Transverse colon (tissue), 4 donors: Measurements from ENCODE around the gene SULT1B1. TPM values are rescaled to one million over a fixed set of nuclear protein-coding genes. Genes with fewer than 3 reads are reported as not detected.

Experiments used
- DNase-seq: peaks from one replicate; pipeline ENCODE4 v3.0.0-alpha.2; 2019
- H3K27ac ChIP-seq, 4 donors: fragments of 200-600 bp; sonication (generic); 2 replicates each; pipeline ENCODE4 v1.5.1; 2016 to 2018; ENCODE audit warnings: inconsistent platforms in 4 of 4
- H3K27me3 ChIP-seq: fragments of 200-600 bp; sonication (generic); 2 replicates; pipeline ENCODE4 v1.5.1; 2017; ENCODE audit warnings: inconsistent platforms
- H3K36me3 ChIP-seq, 4 donors: fragments of 200-600 bp; sonication (generic); 2 replicates each; pipeline ENCODE4 v1.5.1; 2017 to 2019; ENCODE audit warnings: inconsistent platforms in 4 of 4
- H3K4me1 ChIP-seq, 4 donors: fragments of 200-600 bp; sonication (generic); 2 replicates each; pipeline ENCODE4 v1.5.1; 2017 to 2020; ENCODE audit warnings: inconsistent platforms in 4 of 4
- H3K4me3 ChIP-seq, 4 donors: fragments of 200-600 bp; sonication (generic); 1 replicate in 1 of 4; 2 replicates in 3 of 4; pipeline versions ENCODE4 v1.5.1 to v1.6.1; 2017 to 2019; ENCODE audit warnings: inconsistent platforms in 4 of 4
- H3K9me3 ChIP-seq, 2 donors: fragments of 200-600 bp; sonication (generic); 2 replicates each; pipeline ENCODE4 v1.5.1; 2017 to 2019; ENCODE audit warnings: inconsistent platforms in 2 of 2
- EP300 ChIP-seq: sonication (generic); formaldehyde crosslinking; IDR thresholded peaks from one replicate; pipeline ENCODE4 v1.6.1; 2017; ENCODE audit warnings: antibody characterized with exemption, low read depth
- POLR2A ChIP-seq: fragments of 450-650 bp; IDR thresholded peaks from one replicate; pipeline ENCODE4 v1.6.1; 2016; ENCODE audit warnings: antibody characterized with exemption, mild to moderate bottlenecking, moderate library complexity
- POLR2AphosphoS5 ChIP-seq, 3 donors: sonication (generic); formaldehyde crosslinking; IDR thresholded peaks; one replicate each; pipeline ENCODE4 v1.6.1; 2016; ENCODE audit warnings: antibody characterized with exemption in 3 of 3
- WGBS, 2 donors: methylation state at CpG; one replicate each; pipeline ENCODE4 v1.1.5; 2018; ENCODE audit warnings: low coverage in 1 of 2; 5-methylcytosine and 5-hydroxymethylcytosine counted together
- in situ Hi-C, 4 donors: fragments of 200-750 bp; cut with MboI; loops; one replicate each; pipeline versions ENCODE4 v1.15.0 to v1.15.1; 2017; ENCODE audit warnings: low sequenced_read_pairs in 3 of 4, low pct_ligation_motif_present in 1 of 4, low pct_unique_long_range_greater_than_20kb in 1 of 4
- intact Hi-C: fragments of 100-400 bp; cut with DNase I; formaldehyde crosslinking; loops from one replicate; pipeline ENCODE4 v1.15.1; 2023; ENCODE audit warnings: low total_unique reads
- total RNA-seq, 4 donors: library from RNA; depleted of rRNA; stranded (reverse); fragments of >200 nt; gene quantifications; one replicate each; pipeline ENCODE4 v1.1.0, GENCODE V29; 2016
- TF ChIP-seq, protein P1 (sequence below), 5 experiments: fragments of 200-600 bp in 3 of 5; fragments of 450-650 bp in 2 of 5; sonication (generic) in 3 of 5; IDR thresholded peaks; 1 replicate in 2 of 5; 2 replicates in 3 of 5; pipeline ENCODE4 v1.5.1; 2016 to 2017; ENCODE audit warnings: antibody characterized with exemption in 5 of 5, inconsistent platforms in 3 of 5, mild to moderate bottlenecking in 2 of 5, moderate library complexity in 1 of 5

The SULT1B1 gene
- total RNA-seq, 4 donors from 2014 or later, result 105 to 212 (median 147) TPM

DNA sequence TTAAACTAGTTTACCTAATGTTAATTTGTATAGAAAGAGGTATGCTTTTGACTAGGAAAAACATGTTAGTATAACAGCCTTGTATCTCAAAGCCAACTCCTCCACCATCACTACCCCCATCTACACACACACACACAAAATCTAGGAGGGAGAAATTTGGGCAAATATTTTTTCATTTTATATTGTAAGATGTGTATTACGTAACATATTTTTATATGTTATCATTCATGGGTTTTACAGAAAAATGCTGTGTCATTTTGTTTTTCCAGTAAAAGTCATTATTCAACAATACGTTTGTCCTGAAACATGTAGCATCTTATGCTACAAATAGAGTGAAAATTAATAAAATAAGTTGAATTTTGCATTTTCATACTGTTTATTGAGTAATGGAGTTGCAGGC is 3.0 kb downstream of the SULT1B1 start:
- TF ChIP-seq POLR2A, result no peak
- TF ChIP-seq POLR2AphosphoS5 (IDR thresholded peaks at IDR 0.05), result no peak
- TF ChIP-seq EP300, result no peak
- TF ChIP-seq, protein P1, sequence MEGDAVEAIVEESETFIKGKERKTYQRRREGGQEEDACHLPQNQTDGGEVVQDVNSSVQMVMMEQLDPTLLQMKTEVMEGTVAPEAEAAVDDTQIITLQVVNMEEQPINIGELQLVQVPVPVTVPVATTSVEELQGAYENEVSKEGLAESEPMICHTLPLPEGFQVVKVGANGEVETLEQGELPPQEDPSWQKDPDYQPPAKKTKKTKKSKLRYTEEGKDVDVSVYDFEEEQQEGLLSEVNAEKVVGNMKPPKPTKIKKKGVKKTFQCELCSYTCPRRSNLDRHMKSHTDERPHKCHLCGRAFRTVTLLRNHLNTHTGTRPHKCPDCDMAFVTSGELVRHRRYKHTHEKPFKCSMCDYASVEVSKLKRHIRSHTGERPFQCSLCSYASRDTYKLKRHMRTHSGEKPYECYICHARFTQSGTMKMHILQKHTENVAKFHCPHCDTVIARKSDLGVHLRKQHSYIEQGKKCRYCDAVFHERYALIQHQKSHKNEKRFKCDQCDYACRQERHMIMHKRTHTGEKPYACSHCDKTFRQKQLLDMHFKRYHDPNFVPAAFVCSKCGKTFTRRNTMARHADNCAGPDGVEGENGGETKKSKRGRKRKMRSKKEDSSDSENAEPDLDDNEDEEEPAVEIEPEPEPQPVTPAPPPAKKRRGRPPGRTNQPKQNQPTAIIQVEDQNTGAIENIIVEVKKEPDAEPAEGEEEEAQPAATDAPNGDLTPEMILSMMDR (IDR thresholded peaks at IDR 0.05), result no peak
- Histone ChIP-seq H3K9me3 (no peaks in the 10 kb centered on the region), H3K4me1 (peaks cover 0 to 35% (median 17%) of the 10 kb centered on the region in 4 donors), H3K36me3 (no peaks in the 10 kb centered on the region), H3K4me3 (peak overlapping the region in 1 of 4 donors; percentile 44), H3K27ac (peak overlapping the region in 3 of 4 donors; percentile 61 to 83 (median 82)), H3K27me3 (no peaks in the 10 kb centered on the region)
- 82 to 85% methylated on average over 2 of the region's 2 CpGs for WGBS, 2 donors
- intact Hi-C loops (no loop called here), in situ Hi-C loops (no loop called here)
- DNase-seq, result no peak

DNA sequence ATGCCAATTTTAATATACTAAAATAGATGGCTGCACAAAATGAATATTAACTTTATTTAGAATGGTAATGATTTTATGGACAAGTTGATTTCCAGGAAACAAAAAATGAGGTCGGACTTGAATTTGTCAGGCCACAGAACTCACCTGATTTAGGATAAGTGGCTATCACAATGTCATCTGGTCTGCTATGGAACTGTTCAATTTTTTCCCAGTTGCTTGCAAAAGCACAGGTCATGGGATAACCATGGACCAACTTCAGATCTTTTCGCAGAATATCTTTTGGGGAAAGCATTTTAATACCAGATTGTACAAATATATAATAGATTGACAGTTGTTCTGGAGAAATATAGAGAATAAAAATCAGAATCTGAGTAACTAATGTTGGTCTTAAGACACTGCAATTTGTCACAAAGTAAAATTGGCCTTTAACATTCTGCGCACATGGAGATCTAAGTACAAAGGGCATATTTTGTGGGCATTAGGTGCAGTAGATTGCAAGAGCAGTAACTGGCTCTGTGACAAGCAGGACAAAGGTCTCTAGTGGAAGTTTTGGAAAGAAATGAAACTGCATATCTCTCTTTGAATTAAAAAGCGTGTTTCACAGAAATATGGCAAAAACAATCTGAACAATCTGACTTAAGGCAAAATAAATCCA is 5.4 kb downstream of the SULT1B1 start:
- H3K9me3 ChIP-seq, result no peaks in the 10 kb centered on the region
- H3K36me3 ChIP-seq, result no peaks in the 10 kb centered on the region
- H3K4me1 ChIP-seq, result peaks cover 0 to 29% (median 11%) of the 10 kb centered on the region in 4 donors
- WGBS, 2 donors, result 69 to 72% methylated on average over 4 of the region's 4 CpGs
- no peak overlapping the region for H3K4me3 ChIP-seq
- intact Hi-C loops, result no loop called here
- H3K27me3 ChIP-seq, result no peaks in the 10 kb centered on the region
- TF ChIP-seq POLR2AphosphoS5 (IDR thresholded peaks at IDR 0.05) (peak in 2 of 3 donors; percentile 35 to 51), POLR2A (no peak), EP300 (no peak)
- peak; percentile 34 for DNase-seq
- H3K27ac ChIP-seq, result peak overlapping the region; percentile 9 to 69 (median 52)
- in situ Hi-C loops, result no loop called here

DNA sequence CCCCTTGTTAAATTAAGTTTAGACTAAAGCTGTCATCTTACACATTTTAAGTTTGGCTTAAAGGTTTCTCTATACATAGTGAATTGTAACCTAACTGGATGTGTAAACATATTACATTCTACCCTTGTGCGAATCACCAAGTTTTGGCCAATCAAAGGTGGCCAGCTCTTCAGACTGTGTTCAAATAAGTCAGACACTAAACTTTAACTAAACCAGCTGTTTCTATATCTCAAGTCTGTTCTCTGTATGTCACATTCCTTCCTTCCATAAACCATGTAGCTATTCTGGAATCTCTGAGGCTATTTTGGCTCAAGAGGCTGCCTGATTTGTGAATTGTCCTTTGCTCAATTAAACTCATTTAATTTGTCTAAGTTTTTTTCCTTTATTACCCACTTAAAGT is 6.7 kb downstream of the SULT1B1 start:
- intact Hi-C loops (no loop called here), in situ Hi-C loops (no loop called here)
- Histone ChIP-seq H3K27ac (no peak overlapping the region), H3K36me3 (no peaks in the 10 kb centered on the region), H3K4me1 (peaks cover 0 to 29% (median 11%) of the 10 kb centered on the region in 4 donors), H3K9me3 (no peaks in the 10 kb centered on the region), H3K27me3 (no peaks in the 10 kb centered on the region), H3K4me3 (no peak overlapping the region)
- no peak for TF ChIP-seq POLR2A
- TF ChIP-seq EP300, result no peak
- TF ChIP-seq POLR2AphosphoS5 (IDR thresholded peaks at IDR 0.05), result no peak
- TF ChIP-seq, protein P1 (IDR thresholded peaks at IDR 0.05), result no peak
- 69 to 75% methylated on average over 1 of the region's 1 CpG for WGBS, 2 donors
- no peak for DNase-seq

DNA sequence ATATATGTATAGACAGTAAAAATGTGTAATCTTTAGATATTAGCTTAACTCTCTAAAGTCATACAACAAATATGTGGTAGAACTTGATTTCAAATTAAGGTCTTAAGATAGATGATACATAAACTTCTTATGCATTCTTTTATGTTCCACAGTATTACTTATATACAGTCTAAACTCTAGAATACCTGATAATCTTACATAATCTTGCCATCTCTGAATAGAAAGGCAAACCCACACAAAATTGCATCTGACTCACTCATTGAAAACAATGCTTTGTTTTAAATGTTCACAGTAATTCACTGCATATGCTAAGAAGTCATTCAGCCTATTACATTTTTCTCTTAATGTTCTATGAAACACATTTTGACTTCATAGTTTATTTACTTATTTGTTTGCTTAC is 10.1 kb downstream of the SULT1B1 start:
- TF ChIP-seq POLR2AphosphoS5 (IDR thresholded peaks at IDR 0.05), result no peak
- no peak for TF ChIP-seq POLR2A
- TF ChIP-seq EP300, result no peak
- TF ChIP-seq, protein P1 (IDR thresholded peaks at IDR 0.05), result no peak
- no peak for DNase-seq
- Histone ChIP-seq H3K9me3 (no peaks in the 10 kb centered on the region), H3K27ac (no peak overlapping the region), H3K27me3 (no peaks in the 10 kb centered on the region), H3K4me3 (no peak overlapping the region), H3K36me3 (peaks cover 0 to 10% (median 3%) of the 10 kb centered on the region in 4 donors), H3K4me1 (peaks cover 0 to 10% (median 3%) of the 10 kb centered on the region in 4 donors)
- in situ Hi-C loops, result no loop called here
- intact Hi-C loops, result no loop called here
